GM12878 (cell line): Measurements from ENCODE around the gene ACTG1. TPM values are rescaled to one million over a fixed set of nuclear protein-coding genes. Genes with fewer than 3 reads are reported as not detected.

ENCODE experiments used
- ATAC-seq: fragments of 200-7000 bp; cut with Tn5 transposase; 3 replicates; pipeline ENCODE4 v1.9.1; 2020; ENCODE audit warnings: mild to moderate bottlenecking, moderate library complexity
- BruUV-seq: library from RNA; stranded (reverse); fragments of 400-500 nt; replicated peaks from 2 replicates; lab custom pipeline; 2021; lab: Mats Ljungman, UMichigan
- CTCF ChIA-PET: fragments of 300-600 bp; sonication (Branson Sonifier 250); formaldehyde crosslinking; extraction: SDS; loops from one replicate; lab custom pipeline; 2021; ENCODE audit warnings: inconsistent platforms; lab: Yijun Ruan, JAX
- POLR2A ChIA-PET: fragments of 350-600 bp; formaldehyde crosslinking; extraction: SDS; loops from one replicate; lab custom pipeline; 2021; ENCODE audit warnings: inconsistent platforms; lab: Charles Lee
- RAD21 ChIA-PET: fragments of 300-600 bp; sonication (Branson Sonifier 250); formaldehyde crosslinking; loops from one replicate; lab custom pipeline; 2023; ENCODE audit warnings: antibody characterized with exemption; ENCODE audit not compliant: unreplicated experiment; lab: Charles Lee
- SMC1A ChIA-PET: fragments of 300-600 bp; sonication (Branson Sonifier 250); formaldehyde crosslinking; loops from one replicate; lab custom pipeline; 2023; ENCODE audit not compliant: unreplicated experiment, uncharacterized antibody; lab: Charles Lee
- DNase-seq: peaks from one replicate; pipeline ENCODE4 v3.0.0-alpha.2; 2011; ENCODE audit warnings: low read depth, low spot score
- FAIRE-seq: peaks from 3 replicates; lab custom pipeline; 2011; peaks lifted over from hg19 to GRCh38; lab: Jason Lieb, UNC
- H2AFZ ChIP-seq: 2 replicates; pipeline ENCODE4 v1.6.0; 2011; ENCODE audit warnings: low read depth, low read length, control low read depth; ENCODE audit not compliant: control insufficient read depth
- H3K27ac ChIP-seq: 2 replicates; pipeline ENCODE4 v1.5.1; 2011; ENCODE audit warnings: control low read depth; ENCODE audit not compliant: control insufficient read depth, insufficient read depth
- H3K27me3 ChIP-seq, 2 experiments: replicated peaks in 1 of 2; 2 replicates each; pipeline versions ENCODE4 v1.6.0 to v1.6.1; 2011; ENCODE audit warnings: low read length in 1 of 2; ENCODE audit not compliant: control insufficient read depth in 2 of 2, insufficient read depth in 2 of 2
- H3K36me3 ChIP-seq, 2 experiments: 2 replicates each; pipeline ENCODE4 v1.5.1; 2011; ENCODE audit warnings: low read length in 1 of 2; ENCODE audit not compliant: control insufficient read depth in 2 of 2, insufficient read depth in 2 of 2
- H3K4me1 ChIP-seq: 2 replicates; pipeline ENCODE4 v1.6.1; 2011; ENCODE audit warnings: mild to moderate bottlenecking, low read length, moderate library complexity, mixed read lengths; ENCODE audit not compliant: control insufficient read depth, insufficient read depth
- H3K4me2 ChIP-seq: 2 replicates; pipeline ENCODE4 v1.6.0; 2011; ENCODE audit warnings: control low read depth; ENCODE audit not compliant: control insufficient read depth, insufficient read depth
- H3K4me3 ChIP-seq: fragments of 200-600 bp; sonication (generic); 2 replicates; pipeline ENCODE4 v1.5.1; 2016
- H3K79me2 ChIP-seq: 2 replicates; pipeline ENCODE4 v1.6.0; 2011; ENCODE audit warnings: low read length; ENCODE audit not compliant: control insufficient read depth, insufficient read depth
- H3K9ac ChIP-seq: 2 replicates; pipeline ENCODE4 v1.8.0; 2011; ENCODE audit warnings: low read length, control low read depth, mixed read lengths; ENCODE audit not compliant: control insufficient read depth, insufficient read depth
- H3K9me3 ChIP-seq: replicated peaks from 3 replicates; pipeline ENCODE4 v1.5.1; 2011; ENCODE audit warnings: mild to moderate bottlenecking, low read length; ENCODE audit not compliant: control insufficient read depth, insufficient read depth
- H4K20me1 ChIP-seq: 2 replicates; pipeline ENCODE4 v1.6.0; 2011; ENCODE audit not compliant: control insufficient read depth, insufficient read depth
- HDAC2 ChIP-seq: fragments of 200-600 bp; sonication (generic); IDR thresholded peaks from 2 replicates; pipeline ENCODE4 v1.6.1; 2017
- MXI1 ChIP-seq: fragments of 150-350 bp; IDR thresholded peaks from 2 replicates; pipeline ENCODE4 v1.6.1; 2011; ENCODE audit warnings: low read depth, mild to moderate bottlenecking, inconsistent platforms, low read length, improper control_type of control experiment
- NFYA ChIP-seq: IDR thresholded peaks from 2 replicates; pipeline ENCODE4 v1.6.1; 2011; ENCODE audit warnings: low read depth, mild to moderate bottlenecking, low read length, improper control_type of control experiment, borderline replicate concordance
- NKRF ChIP-seq: fragments of 450-650 bp; conservative IDR thresholded peaks from 2 replicates; pipeline ENCODE4 v1.6.1; 2017; ENCODE audit warnings: mild to moderate bottlenecking, moderate library complexity
- POLR2A ChIP-seq: IDR thresholded peaks from 2 replicates; pipeline ENCODE4 v1.6.1; 2011; ENCODE audit warnings: low read depth, mild to moderate bottlenecking, low read length
- TAF1 ChIP-seq: IDR thresholded peaks from 2 replicates; pipeline ENCODE4 v1.6.1; 2011; ENCODE audit warnings: mild to moderate bottlenecking, low read depth, low read length, borderline replicate concordance
- WGBS: methylation state at CpG from one replicate; pipeline ENCODE4 v1.1.6; 2016; ENCODE audit warnings: low lambda C conversion rate; ENCODE audit not compliant: insufficient replicate concordance, insufficient coverage; ENCODE audit errors: missing lambda C conversion rate; 5-methylcytosine and 5-hydroxymethylcytosine counted together
- in situ Hi-C: fragments of 300-500 bp; cut with MboI; formaldehyde crosslinking; loops from 9 replicates; pipeline ENCODE4 v1.14.3; 2018; ENCODE audit warnings: mixed read lengths
- intact Hi-C: fragments of 100-400 bp; cut with micrococcal nuclease; formaldehyde crosslinking; loops from one replicate; pipeline ENCODE4 v1.14.2; 2022; ENCODE audit not compliant: unreplicated experiment
- polyA plus RNA-seq, 11 experiments: library from polyadenylated mRNA; depleted of rRNA in 4 of 11; unstranded in 6 of 11; stranded (reverse) in 5 of 11; fragments of >200 nt; fragmentation: Nextera tagmentation in 4 of 11; fragmentation: Illumina TruSeq in 1 of 11; extraction: Ambion mirVana in 4 of 11; extraction: Trizol in 1 of 11; gene quantifications; 1 replicate in 1 of 11; 2 replicates in 10 of 11; pipeline versions ENCODE4 v1.2.1 to v1.2.3, GENCODE V29; 2011 to 2016; ENCODE audit warnings: inconsistent platforms in 2 of 11, missing spikeins in 2 of 11, low read depth in 1 of 11
- total RNA-seq, 4 experiments: library from RNA; depleted of rRNA in 3 of 4; stranded (reverse); fragments of >200 nt in 3 of 4; fragmentation: Illumina TruSeq in 1 of 4; extraction: Trizol in 1 of 4; gene quantifications; 2 replicates each; pipeline versions ENCODE4 v1.2.1 to v1.2.3, GENCODE V29; 2013 to 2021
- TF ChIP-seq, protein P1 (sequence below): fragments of 450-650 bp; IDR thresholded peaks from 2 replicates; pipeline ENCODE4 v1.6.1; 2017; ENCODE audit warnings: mild to moderate bottlenecking

The ACTG1 gene
- total and polyA plus RNA-seq, 10 of the 15 experiments (the other 5 are each of a cell fraction or from before 2014, with no cell fraction given), result 810 to 6,105 (median 3,650) TPM

GRCh38 chr17:81524865-81525159, 12.2 kb upstream of the ACTG1 start:
- intact Hi-C loops, result no loop called here
- Histone ChIP-seq H3K4me2 (no peak overlapping the region), H2AFZ (no peak overlapping the region), H3K4me1 (peaks cover 7% of the 10 kb centered on the region), H3K27me3 (no peaks in the 10 kb centered on the region), H3K4me3 (no peak overlapping the region), H3K9ac (no peak overlapping the region), H3K36me3 (no peaks in the 10 kb centered on the region), H4K20me1 (no peaks in the 10 kb centered on the region), H3K9me3 (no peaks in the 10 kb centered on the region), H3K27ac (no peak overlapping the region), H3K79me2 (no peaks in the 10 kb centered on the region; the same call in 1 of the 2 replicates)
- FAIRE-seq, result no peak
- no TSS peak for BruUV-seq
- CTCF ChIA-PET, result no interaction called here
- WGBS, result 88% methylated on average over 8 of the region's 8 CpGs
- POLR2A ChIA-PET, result no interaction called here
- DNase-seq, result no peak
- TF ChIP-seq MXI1 (no peak), HDAC2 (no peak), TAF1 (no peak), POLR2A (no peak), NFYA (no peak), NKRF (no peak)
- TF ChIP-seq, protein P1, sequence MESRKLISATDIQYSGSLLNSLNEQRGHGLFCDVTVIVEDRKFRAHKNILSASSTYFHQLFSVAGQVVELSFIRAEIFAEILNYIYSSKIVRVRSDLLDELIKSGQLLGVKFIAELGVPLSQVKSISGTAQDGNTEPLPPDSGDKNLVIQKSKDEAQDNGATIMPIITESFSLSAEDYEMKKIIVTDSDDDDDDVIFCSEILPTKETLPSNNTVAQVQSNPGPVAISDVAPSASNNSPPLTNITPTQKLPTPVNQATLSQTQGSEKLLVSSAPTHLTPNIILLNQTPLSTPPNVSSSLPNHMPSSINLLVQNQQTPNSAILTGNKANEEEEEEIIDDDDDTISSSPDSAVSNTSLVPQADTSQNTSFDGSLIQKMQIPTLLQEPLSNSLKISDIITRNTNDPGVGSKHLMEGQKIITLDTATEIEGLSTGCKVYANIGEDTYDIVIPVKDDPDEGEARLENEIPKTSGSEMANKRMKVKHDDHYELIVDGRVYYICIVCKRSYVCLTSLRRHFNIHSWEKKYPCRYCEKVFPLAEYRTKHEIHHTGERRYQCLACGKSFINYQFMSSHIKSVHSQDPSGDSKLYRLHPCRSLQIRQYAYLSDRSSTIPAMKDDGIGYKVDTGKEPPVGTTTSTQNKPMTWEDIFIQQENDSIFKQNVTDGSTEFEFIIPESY, result no peak
- RAD21 ChIA-PET, result no interaction called here
- in situ Hi-C loops, result no loop called here
- SMC1A ChIA-PET, result no interaction called here
- ATAC-seq, result no peak
